Karpas-422 (cell line): Measurements from ENCODE around the gene TEX101. TPM values are rescaled to one million over a fixed set of nuclear protein-coding genes. Genes with fewer than 3 reads are reported as not detected.

ENCODE experiments used
- DNase-seq: peaks from one replicate; pipeline ENCODE4 v3.0.0-alpha.2; 2015
- H2AFZ ChIP-seq: fragments of 200-600 bp; sonication (generic); 2 replicates; pipeline ENCODE4 v1.6.1; 2014; ENCODE audit warnings: antibody characterized with exemption, low read length, mixed read lengths
- H3K27ac ChIP-seq: fragments of 200-600 bp; sonication (generic); 2 replicates; pipeline ENCODE4 v1.5.1; 2014; ENCODE audit warnings: mild to moderate bottlenecking, low read length, moderate library complexity
- H3K27me3 ChIP-seq: fragments of 200-600 bp; sonication (generic); 2 replicates; pipeline ENCODE4 v1.6.1; 2014; ENCODE audit warnings: low read length, mixed read lengths
- H3K36me3 ChIP-seq: fragments of 200-600 bp; sonication (generic); 2 replicates; pipeline ENCODE4 v1.6.1; 2014; ENCODE audit warnings: low read length, mixed read lengths; ENCODE audit not compliant: insufficient read depth
- H3K4me1 ChIP-seq: fragments of 200-600 bp; sonication (generic); 2 replicates; pipeline ENCODE4 v1.6.1; 2014; ENCODE audit warnings: mild to moderate bottlenecking, low read length, mixed read lengths
- H3K4me2 ChIP-seq: fragments of 200-600 bp; sonication (generic); 2 replicates; pipeline ENCODE4 v1.6.1; 2014; ENCODE audit warnings: low read length, low read depth, mild to moderate bottlenecking; ENCODE audit not compliant: poor library complexity, severe bottlenecking
- H3K4me3 ChIP-seq: fragments of 200-600 bp; sonication (generic); 2 replicates; pipeline ENCODE4 v1.5.1; 2014; ENCODE audit warnings: mild to moderate bottlenecking, antibody characterized with exemption, low read length, mixed read lengths
- H3K79me2 ChIP-seq: fragments of 200-600 bp; sonication (generic); 2 replicates; pipeline ENCODE4 v1.6.1; 2014; ENCODE audit warnings: mild to moderate bottlenecking, low read length, mixed read lengths
- H3K9ac ChIP-seq: fragments of 200-600 bp; sonication (generic); 2 replicates; pipeline ENCODE4 v1.6.0; 2014; ENCODE audit warnings: low read length
- H3K9me2 ChIP-seq: fragments of 200-600 bp; sonication (generic), shearing (Covaris generic); replicated peaks from 2 replicates; pipeline ENCODE4 v1.6.0; 2014; ENCODE audit warnings: mild to moderate bottlenecking, low read length, moderate library complexity; ENCODE audit not compliant: insufficient read depth
- H3K9me3 ChIP-seq: fragments of 300-700, 200-600 bp; sonication (generic); 2 replicates; pipeline ENCODE4 v1.6.1; 2014; ENCODE audit warnings: low read length, mixed read lengths
- H4K20me1 ChIP-seq: fragments of 200-600 bp; sonication (generic); 2 replicates; pipeline ENCODE4 v1.6.1; 2014; ENCODE audit warnings: mild to moderate bottlenecking, antibody characterized with exemption, low read length, low read depth; ENCODE audit not compliant: insufficient read depth
- total RNA-seq: library from RNA; depleted of rRNA; stranded (reverse); fragments of >200 nt; shearing (Covaris generic); gene quantifications from 2 replicates; pipeline ENCODE4 v1.2.3, GENCODE V29; 2014; ENCODE audit warnings: low replicate concordance

The TEX101 gene
- total RNA-seq, 1 experiment from 2014 or later = not detected

DNA sequence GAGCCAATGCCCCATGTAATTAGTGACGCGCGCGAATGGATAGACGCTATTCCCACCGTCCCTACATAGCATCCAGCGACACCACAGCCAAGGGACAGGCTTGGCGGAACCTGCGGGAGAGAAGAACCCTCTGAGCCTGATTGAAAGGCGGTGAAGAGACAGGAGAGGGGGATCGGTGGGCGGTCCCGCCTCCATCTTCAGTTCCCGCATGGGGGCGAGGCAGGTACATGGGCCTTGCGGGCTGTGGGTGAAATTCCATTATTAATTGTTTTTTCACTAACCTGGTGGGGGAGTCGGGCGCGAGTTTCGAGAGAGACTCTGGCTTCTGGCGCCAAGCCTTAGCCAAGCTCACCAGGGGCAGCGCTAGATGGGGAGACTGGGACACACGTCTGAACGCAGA, 8.4 kb upstream of the TEX101 start:
- no peaks in the 10 kb centered on the region for H3K9me2 ChIP-seq
- no peak overlapping the region for H3K4me3 ChIP-seq
- H3K36me3 ChIP-seq = no peaks in the 10 kb centered on the region
- H2AFZ ChIP-seq = no peak overlapping the region
- no peak for DNase-seq
- peaks cover 13% of the 10 kb centered on the region for H3K4me1 ChIP-seq
- H3K9me3 ChIP-seq = no peaks in the 10 kb centered on the region
- H3K27me3 ChIP-seq = no peaks in the 10 kb centered on the region
- no peak overlapping the region for H3K4me2 ChIP-seq
- no peak overlapping the region for H3K27ac ChIP-seq
- H3K9ac ChIP-seq = no peak overlapping the region
- no peaks in the 10 kb centered on the region for H3K79me2 ChIP-seq
- H4K20me1 ChIP-seq = no peaks in the 10 kb centered on the region

DNA sequence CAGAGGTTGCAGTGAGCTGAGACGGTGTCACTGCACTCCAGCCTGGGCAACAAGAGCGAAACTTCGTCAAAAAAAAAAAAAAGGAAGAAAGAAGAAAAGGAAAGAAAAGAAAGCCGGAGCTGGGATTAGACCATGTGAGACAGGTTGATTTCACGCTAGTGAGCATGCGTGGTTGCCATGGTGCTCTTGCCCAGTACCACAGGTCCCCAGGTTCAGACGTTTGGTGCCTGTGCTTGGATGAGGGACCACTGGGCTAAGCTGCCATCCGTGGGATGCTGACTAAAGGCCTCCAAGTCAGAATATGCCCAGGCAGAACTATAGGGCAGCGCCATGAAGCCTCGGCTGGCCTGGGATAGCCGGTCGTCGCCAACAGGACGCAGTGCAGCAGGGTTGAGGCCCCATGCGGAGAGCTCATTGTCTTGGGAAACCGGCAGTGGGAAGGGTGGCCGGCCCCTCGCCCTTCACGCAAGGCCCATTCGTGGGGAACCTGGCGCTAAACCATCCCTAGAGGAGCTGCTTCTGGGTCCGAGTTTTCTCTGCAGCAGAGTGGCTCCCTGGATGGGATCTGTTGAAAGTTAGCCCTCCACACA, 7.2 kb upstream of the TEX101 start:
- no peaks in the 10 kb centered on the region for H3K9me2 ChIP-seq
- H3K79me2 ChIP-seq = no peaks in the 10 kb centered on the region
- no peaks in the 10 kb centered on the region for H3K36me3 ChIP-seq
- H3K9me3 ChIP-seq = no peaks in the 10 kb centered on the region
- no peak overlapping the region for H3K4me2 ChIP-seq
- H3K4me1 ChIP-seq = peaks cover 13% of the 10 kb centered on the region
- H3K4me3 ChIP-seq = no peak overlapping the region
- H3K27me3 ChIP-seq = no peaks in the 10 kb centered on the region
- H3K9ac ChIP-seq = no peak overlapping the region
- H2AFZ ChIP-seq = no peak overlapping the region
- DNase-seq = no peak
- H4K20me1 ChIP-seq = no peaks in the 10 kb centered on the region
- H3K27ac ChIP-seq = no peak overlapping the region

- Histone ChIP-seq H3K4me2 (no peak overlapping the region), H3K27me3 (no peaks in the 10 kb centered on the region), H4K20me1 (no peaks in the 10 kb centered on the region), H3K9me3 (no peaks in the 10 kb centered on the region), H2AFZ (no peak overlapping the region), H3K4me1 (peaks cover 13% of the 10 kb centered on the region), H3K36me3 (no peaks in the 10 kb centered on the region), H3K9ac (no peak overlapping the region), H3K79me2 (no peaks in the 10 kb centered on the region), H3K9me2 (no peaks in the 10 kb centered on the region), H3K4me3 (no peak overlapping the region), H3K27ac (no peak overlapping the region)
- DNase-seq = no peak
These were observed 6.6 kb upstream of the TEX101 start for GRCh38 chr19:43408043-43408442.

DNA sequence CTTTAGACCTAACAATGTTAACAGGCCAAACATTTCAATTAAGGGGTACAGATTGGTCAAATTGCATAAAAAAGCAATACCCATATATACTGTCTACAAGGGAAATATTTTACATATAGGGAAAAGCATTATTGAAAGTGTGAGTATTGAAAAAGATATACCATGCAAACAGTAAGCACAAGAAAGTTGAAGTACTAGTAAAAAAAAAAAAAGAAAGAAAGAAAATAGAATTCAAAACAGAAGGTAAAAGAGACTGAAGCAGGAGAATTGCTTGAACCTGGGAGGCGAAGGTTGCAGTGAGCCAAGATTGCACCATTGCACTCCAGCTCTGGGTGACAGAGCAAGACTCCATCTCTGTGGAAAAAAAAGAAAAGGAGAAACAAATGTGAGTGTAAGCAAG, 5.3 kb upstream of the TEX101 start:
- Histone ChIP-seq H3K79me2 (no peaks in the 10 kb centered on the region), H4K20me1 (no peaks in the 10 kb centered on the region), H3K4me2 (no peak overlapping the region), H3K4me3 (no peak overlapping the region), H3K27ac (no peak overlapping the region), H3K36me3 (no peaks in the 10 kb centered on the region), H3K9ac (no peak overlapping the region), H3K4me1 (peaks cover 8% of the 10 kb centered on the region), H3K9me3 (no peaks in the 10 kb centered on the region), H3K9me2 (no peaks in the 10 kb centered on the region), H3K27me3 (no peaks in the 10 kb centered on the region), H2AFZ (no peak overlapping the region)
- DNase-seq = no peak

- no peak overlapping the region for H3K4me2 ChIP-seq
- no peak overlapping the region for H3K4me3 ChIP-seq
- no peak for DNase-seq
- no peaks in the 10 kb centered on the region for H3K27me3 ChIP-seq
- H3K36me3 ChIP-seq = no peaks in the 10 kb centered on the region
- H3K9ac ChIP-seq = no peak overlapping the region
- no peaks in the 10 kb centered on the region for H4K20me1 ChIP-seq
- H2AFZ ChIP-seq = no peak overlapping the region
- no peaks in the 10 kb centered on the region for H3K4me1 ChIP-seq
- no peaks in the 10 kb centered on the region for H3K9me3 ChIP-seq
- H3K27ac ChIP-seq = no peak overlapping the region
- H3K9me2 ChIP-seq = no peaks in the 10 kb centered on the region
- no peaks in the 10 kb centered on the region for H3K79me2 ChIP-seq
These were observed 2.2 kb upstream of the TEX101 start for GRCh38 chr19:43412441-43412840.

DNA sequence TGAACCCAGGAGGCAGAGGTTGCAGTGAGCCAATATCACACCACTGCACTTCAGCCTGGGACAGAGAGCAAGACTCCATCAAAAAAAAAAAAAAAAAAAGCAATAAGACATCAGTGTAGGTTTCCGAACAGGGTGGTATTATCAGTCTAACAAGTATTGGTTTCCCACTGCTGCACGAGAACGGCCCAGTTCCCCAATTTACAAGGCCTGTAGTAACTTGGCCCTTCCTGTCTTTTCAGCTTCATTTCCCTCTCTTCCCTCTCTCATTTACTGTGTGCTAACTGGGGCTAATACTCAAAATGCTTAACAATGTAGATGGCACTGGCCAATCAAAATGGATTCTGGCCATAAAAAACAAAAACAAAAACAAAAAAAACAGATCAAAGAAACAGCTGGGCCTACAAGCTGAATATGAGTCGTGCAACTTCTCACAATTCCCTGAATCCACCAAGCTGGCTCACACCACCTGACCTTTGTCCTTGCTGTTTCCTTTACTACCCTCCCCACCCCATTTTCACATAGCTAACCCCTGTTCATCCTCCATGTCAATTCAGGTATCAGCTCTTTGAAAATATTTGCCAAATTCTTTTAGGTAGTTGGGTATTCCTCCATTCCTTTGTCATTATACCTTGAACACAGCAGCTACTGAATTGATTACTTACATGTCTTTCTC, 2.4 kb downstream of the TEX101 start:
- Histone ChIP-seq H2AFZ (no peak overlapping the region), H3K9me2 (no peaks in the 10 kb centered on the region), H3K27me3 (no peaks in the 10 kb centered on the region), H3K9ac (no peak overlapping the region), H3K9me3 (no peaks in the 10 kb centered on the region), H3K4me1 (no peaks in the 10 kb centered on the region), H3K4me2 (no peak overlapping the region), H4K20me1 (no peaks in the 10 kb centered on the region), H3K27ac (no peak overlapping the region), H3K79me2 (no peaks in the 10 kb centered on the region), H3K36me3 (no peaks in the 10 kb centered on the region), H3K4me3 (no peak overlapping the region)
- no peak for DNase-seq

GRCh38 chr19:43420954-43421353, 6.3 kb downstream of the TEX101 start:
- H3K4me3 ChIP-seq = no peak overlapping the region
- no peaks in the 10 kb centered on the region for H4K20me1 ChIP-seq
- H3K36me3 ChIP-seq = no peaks in the 10 kb centered on the region
- no peak overlapping the region for H3K4me2 ChIP-seq
- no peaks in the 10 kb centered on the region for H3K27me3 ChIP-seq
- no peaks in the 10 kb centered on the region for H3K9me3 ChIP-seq
- H3K4me1 ChIP-seq = no peaks in the 10 kb centered on the region
- no peak overlapping the region for H2AFZ ChIP-seq
- H3K27ac ChIP-seq = no peak overlapping the region
- no peaks in the 10 kb centered on the region for H3K9me2 ChIP-seq
- no peak overlapping the region for H3K9ac ChIP-seq
- no peak for DNase-seq
- no peaks in the 10 kb centered on the region for H3K79me2 ChIP-seq

DNA sequence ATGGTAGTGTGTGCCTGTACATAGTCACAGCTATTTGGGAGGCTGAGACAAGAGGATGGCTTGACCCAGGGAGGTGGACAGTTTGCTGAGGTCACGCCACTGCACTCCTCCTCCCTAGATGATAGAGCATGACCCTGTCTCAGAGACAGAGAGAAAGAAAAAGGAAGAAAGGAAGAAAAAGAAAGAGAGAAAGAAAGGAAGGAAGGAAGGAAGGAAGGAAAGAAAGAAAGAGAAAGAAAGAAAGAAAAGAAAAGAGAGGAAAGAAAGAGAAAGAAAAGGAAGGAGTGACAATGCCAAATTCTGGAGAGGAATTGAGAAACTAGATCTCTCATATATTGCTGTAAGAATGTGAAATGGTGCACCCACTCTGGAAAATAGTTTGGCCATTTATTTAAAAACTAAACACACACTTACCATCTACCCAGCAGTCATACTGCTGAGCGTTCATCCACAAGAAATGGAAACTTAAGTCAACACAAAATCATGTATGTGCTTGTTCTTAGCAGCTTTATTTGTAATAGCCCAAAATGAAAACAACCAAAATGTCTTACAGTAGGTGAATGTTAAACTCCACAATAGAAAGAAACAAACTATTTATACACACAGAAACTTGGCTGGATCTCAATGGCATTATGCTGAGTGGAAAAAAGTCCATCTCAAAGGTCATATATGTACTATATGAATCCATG, 7.5 kb downstream of the TEX101 start:
- H3K9me2 ChIP-seq = no peaks in the 10 kb centered on the region
- no peak overlapping the region for H3K4me2 ChIP-seq
- H2AFZ ChIP-seq = no peak overlapping the region
- no peak overlapping the region for H3K4me3 ChIP-seq
- no peak for DNase-seq
- H4K20me1 ChIP-seq = no peaks in the 10 kb centered on the region
- no peaks in the 10 kb centered on the region for H3K79me2 ChIP-seq
- no peaks in the 10 kb centered on the region for H3K9me3 ChIP-seq
- no peaks in the 10 kb centered on the region for H3K36me3 ChIP-seq
- no peak overlapping the region for H3K27ac ChIP-seq
- no peak overlapping the region for H3K9ac ChIP-seq
- H3K4me1 ChIP-seq = no peaks in the 10 kb centered on the region
- no peaks in the 10 kb centered on the region for H3K27me3 ChIP-seq
